Uterus (tissue), 2 donors: ENCODE results near the gene PHC1.

ENCODE experiments used
- CTCF ChIP-seq, 4 experiments: fragments of 200-600 bp in 2 of 4; fragments of 450-650 bp in 2 of 4; sonication (generic) in 2 of 4; IDR thresholded peaks; one replicate each; pipeline ENCODE4 v1.5.1; 2016 to 2019; ENCODE audit warnings: antibody characterized with exemption in 4 of 4, mild to moderate bottlenecking in 2 of 4, moderate library complexity in 1 of 4
- POLR2A ChIP-seq, 2 donors: fragments of 450-650 bp; IDR thresholded peaks; one replicate each; pipeline ENCODE4 v1.6.1; 2016; ENCODE audit warnings: antibody characterized with exemption in 2 of 2, mild to moderate bottlenecking in 1 of 2, moderate library complexity in 1 of 2

- TF ChIP-seq CTCF (IDR thresholded peaks at IDR 0.05) = no peak
- no peak for TF ChIP-seq POLR2A (IDR thresholded peaks at IDR 0.05)
These were observed 22.4 kb downstream of the PHC1 start for GRCh38 chr12:8936735-8937134.
